ENCODE measurements around the gene DENND1A. TPM values are rescaled to one million over a fixed set of nuclear protein-coding genes. Genes with fewer than 3 reads are reported as not detected.

The DENND1A gene
- total RNA-seq, 1 experiment from 2014 or later: 29.7 TPM

GRCh38 chr9:123689701-123690428 is 240.1 kb downstream of the DENND1A start:
- no peak overlapping the region for H2AFZ ChIP-seq (ENCODE audit: low read length)
- no peak overlapping the region for H3K9ac ChIP-seq (ENCODE audit: low read length)
- TF ChIP-seq CTCF (conservative IDR thresholded peaks at IDR 0.05; ENCODE audit: low read depth, low read length) (no peak), EZH2phosphoT487 (IDR thresholded peaks at IDR 0.05; ENCODE audit: borderline replicate concordance, low read length) (no peak), EZH2 (IDR thresholded peaks at IDR 0.05; ENCODE audit: low read length, unreplicated experiment) (no peak)
- no peak overlapping the region for H3K27ac ChIP-seq (ENCODE audit: low read length)
- no peaks in the 10 kb centered on the region for H3F3A ChIP-seq (ENCODE audit: low read length, unreplicated experiment)
- intact Hi-C loops (cut with micrococcal nuclease): no loop called here
- ChIA-PET CTCF (no interaction called here), POLR2A (ENCODE audit: unreplicated experiment) (no interaction called here)
- H3K4me3 ChIP-seq (ENCODE audit: low read length): no peak overlapping the region
- peaks cover 18% of the 10 kb centered on the region for H3K4me1 ChIP-seq (ENCODE audit: insufficient read depth, low read length)
- no peaks in the 10 kb centered on the region for H3K36me3 ChIP-seq (ENCODE audit: low read depth, low read length)
- ATAC-seq: no peak
- no TSS peak for BruUV-seq (replicated peaks)
- no peaks in the 10 kb centered on the region for H3K79me2 ChIP-seq (ENCODE audit: low read length)
- H3K4me2 ChIP-seq (ENCODE audit: low read length): no peak overlapping the region
- H3K27me3 ChIP-seq (ENCODE audit: low read length): no peaks in the 10 kb centered on the region
- DNase-seq: peak; percentile 25
- H3K9me2 ChIP-seq (replicated peaks; ENCODE audit: low read length): no peaks in the 10 kb centered on the region
- no peaks in the 10 kb centered on the region for H3K9me3 ChIP-seq (ENCODE audit: low read length)
- H4K20me1 ChIP-seq (ENCODE audit: low read length): 0 out of 2 replicates have a peak, but pooled peaks cover 5% of the 10 kb centered on the region

GRCh38 chr9:123687246-123687751 is 242.6 kb downstream of the DENND1A start:
- H3K36me3 ChIP-seq (ENCODE audit: low read depth, low read length): no peaks in the 10 kb centered on the region

More at GRCh38 chr9:123687246-123687751, 242.6 kb downstream of the DENND1A start:
- Histone ChIP-seq H4K20me1 (ENCODE audit: low read length) (0 out of 2 replicates have a peak, but pooled peaks cover 5% of the 10 kb centered on the region), H3K4me1 (ENCODE audit: insufficient read depth, low read length) (peaks cover 18% of the 10 kb centered on the region), H3K79me2 (ENCODE audit: low read length) (no peaks in the 10 kb centered on the region), H3K9me3 (ENCODE audit: low read length) (no peaks in the 10 kb centered on the region), H2AFZ (ENCODE audit: low read length) (no peak overlapping the region), H3K9me2 (replicated peaks; ENCODE audit: low read length) (no peaks in the 10 kb centered on the region), H3K4me2 (ENCODE audit: low read length) (peak overlapping the region; percentile 66), H3K9ac (ENCODE audit: low read length) (no peak overlapping the region), H3K27me3 (ENCODE audit: low read length) (no peaks in the 10 kb centered on the region), H3K27ac (ENCODE audit: low read length) (peak overlapping the region; percentile 31), H3K4me3 (ENCODE audit: low read length) (peak overlapping the region; percentile 26; the same call in 1 of the 2 replicates), H3F3A (ENCODE audit: low read length, unreplicated experiment) (no peaks in the 10 kb centered on the region)
- CTCF ChIA-PET: interaction anchor here (0.5 kb wide), 1 partner anchor 53 kb away, joined by 3 read pairs; no protein-coding TSS in a partner anchor
- ATAC-seq (peak; percentile 91), DNase-seq (peak; percentile 52)
- intact Hi-C loops (cut with micrococcal nuclease): no loop called here
- POLR2A ChIA-PET (ENCODE audit: unreplicated experiment): interaction anchor here (0.6 kb wide), 1 partner anchor 58 kb away, joined by 3 read pairs; no protein-coding TSS in a partner anchor
- no TSS peak for BruUV-seq (replicated peaks)
- TF ChIP-seq EZH2 (IDR thresholded peaks at IDR 0.05; ENCODE audit: low read length, unreplicated experiment) (no peak), EZH2phosphoT487 (IDR thresholded peaks at IDR 0.05; ENCODE audit: borderline replicate concordance, low read length) (no peak), CTCF (conservative IDR thresholded peaks at IDR 0.05; ENCODE audit: low read depth, low read length) (no peak)

All from PC-3 (cell line).